Astrocyte of the spinal cord (primary cell): ENCODE results near the gene NEK6.
"Not testable (repeated sequence)": the region's sequence is repeated elsewhere in the genome, so short reads cannot be mapped to it uniquely, and the experiment has no call there.

ENCODE experiments used
- DNase-seq: peaks from one replicate; pipeline ENCODE4 v3.0.0; 2011; ENCODE audit warnings: low read depth, low spot score
- H3K4me3 ChIP-seq: 2 replicates; pipeline ENCODE4 v1.5.1; 2011; ENCODE audit warnings: low read depth, mild to moderate bottlenecking, low read length, moderate library complexity
- in situ Hi-C: cut with HindIII; loops from 2 replicates; pipeline ENCODE4 v1.10.0; 2017; ENCODE audit warnings: low sequenced_read_pairs
- TF ChIP-seq, protein P1 (sequence below): IDR thresholded peaks from 2 replicates; pipeline ENCODE4 v1.5.1; 2012; ENCODE audit warnings: low read depth, mild to moderate bottlenecking, low read length, inconsistent platforms

The NEK6 gene

GRCh38 chr9:124242331-124243194, 15.2 kb upstream of the NEK6 start:
- DNase-seq = peak; percentile 36
- in situ Hi-C loops = no loop called here
- no peak overlapping the region for H3K4me3 ChIP-seq
- TF ChIP-seq, protein P1, sequence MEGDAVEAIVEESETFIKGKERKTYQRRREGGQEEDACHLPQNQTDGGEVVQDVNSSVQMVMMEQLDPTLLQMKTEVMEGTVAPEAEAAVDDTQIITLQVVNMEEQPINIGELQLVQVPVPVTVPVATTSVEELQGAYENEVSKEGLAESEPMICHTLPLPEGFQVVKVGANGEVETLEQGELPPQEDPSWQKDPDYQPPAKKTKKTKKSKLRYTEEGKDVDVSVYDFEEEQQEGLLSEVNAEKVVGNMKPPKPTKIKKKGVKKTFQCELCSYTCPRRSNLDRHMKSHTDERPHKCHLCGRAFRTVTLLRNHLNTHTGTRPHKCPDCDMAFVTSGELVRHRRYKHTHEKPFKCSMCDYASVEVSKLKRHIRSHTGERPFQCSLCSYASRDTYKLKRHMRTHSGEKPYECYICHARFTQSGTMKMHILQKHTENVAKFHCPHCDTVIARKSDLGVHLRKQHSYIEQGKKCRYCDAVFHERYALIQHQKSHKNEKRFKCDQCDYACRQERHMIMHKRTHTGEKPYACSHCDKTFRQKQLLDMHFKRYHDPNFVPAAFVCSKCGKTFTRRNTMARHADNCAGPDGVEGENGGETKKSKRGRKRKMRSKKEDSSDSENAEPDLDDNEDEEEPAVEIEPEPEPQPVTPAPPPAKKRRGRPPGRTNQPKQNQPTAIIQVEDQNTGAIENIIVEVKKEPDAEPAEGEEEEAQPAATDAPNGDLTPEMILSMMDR = no peak

DNA sequence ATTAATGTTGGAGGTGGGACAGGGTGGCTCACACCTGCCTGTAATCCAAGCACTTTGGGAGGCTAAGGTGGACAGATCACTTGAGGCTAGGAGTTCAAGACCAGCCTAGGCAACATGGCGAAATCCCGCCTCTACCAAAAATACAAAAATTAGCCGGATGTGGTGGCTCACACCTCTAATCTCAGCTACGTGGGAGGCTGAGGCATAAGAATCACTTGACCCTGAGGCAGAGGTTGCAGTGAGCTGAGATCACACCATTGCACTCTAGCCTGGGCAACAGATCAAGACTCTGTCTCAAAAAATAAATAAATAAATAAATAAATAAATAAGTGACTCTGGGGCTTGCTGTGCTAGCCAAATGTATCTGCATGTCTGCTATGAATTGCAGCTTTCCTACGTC, 10.4 kb upstream of the NEK6 start:
- H3K4me3 ChIP-seq, DNase-seq, in situ Hi-C loops: not testable (repeated sequence)

DNA sequence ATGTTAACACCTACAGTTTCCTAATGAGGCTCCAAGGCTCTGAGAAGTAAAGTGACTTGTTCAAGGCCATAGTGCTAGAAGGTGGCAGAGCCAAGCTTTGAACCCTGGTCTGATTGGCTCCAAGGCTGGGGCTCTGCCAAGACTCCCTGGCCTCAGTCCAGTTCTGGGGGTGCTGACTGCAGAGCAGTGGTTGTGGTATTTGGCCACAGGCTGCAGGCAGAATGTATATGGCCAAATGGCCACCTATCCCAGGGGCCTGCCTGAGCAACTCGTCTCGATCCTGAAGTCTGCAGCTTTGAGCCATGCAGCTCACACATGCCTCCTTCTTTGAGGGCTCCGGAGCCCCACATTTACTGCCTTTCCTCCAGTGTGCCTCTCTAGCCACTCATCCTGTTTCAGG, 9.7 kb upstream of the NEK6 start:
- TF ChIP-seq, protein P1 = no peak
- DNase-seq = no peak
- no peak overlapping the region for H3K4me3 ChIP-seq
- in situ Hi-C loops = no loop called here

GRCh38 chr9:124248960-124249359, 8.8 kb upstream of the NEK6 start:
- H3K4me3 ChIP-seq = no peak overlapping the region
- no peak for DNase-seq
- TF ChIP-seq, protein P1 = no peak
- in situ Hi-C loops = no loop called here

- TF ChIP-seq, protein P1 = no peak
- no peak overlapping the region for H3K4me3 ChIP-seq
- DNase-seq = no peak
- in situ Hi-C loops = no loop called here
Measured at GRCh38 chr9:124251204-124251603, 6.5 kb upstream of the NEK6 start.

- DNase-seq = peak; percentile 56
- in situ Hi-C loops = no loop called here
- H3K4me3 ChIP-seq = no peak overlapping the region
- TF ChIP-seq, protein P1 = no peak
Measured at GRCh38 chr9:124251605-124252378, 6.0 kb upstream of the NEK6 start.

- H3K4me3 ChIP-seq, DNase-seq, in situ Hi-C loops: not testable (repeated sequence)
Measured at GRCh38 chr9:124252878-124253277, 4.9 kb upstream of the NEK6 start.
